RWPE2 (cell line): ENCODE results near the gene ARHGEF10L.
A peak's percentile ranks its signal among the peaks of the same experiment; 100 is the strongest.

Source experiments
- ATAC-seq: fragments of 200-7000 bp; cut with Tn5 transposase; 3 replicates; pipeline ENCODE4 v1.9.1; 2021; ENCODE audit warnings: low read depth
- DNase-seq: peaks from one replicate; pipeline ENCODE4 v3.0.0-alpha.2; 2020; ENCODE audit warnings: low spot score
- H3K27ac ChIP-seq: fragments of 450-650 bp; 2 replicates; pipeline ENCODE4 v1.5.1; 2017; ENCODE audit warnings: mild to moderate bottlenecking; ENCODE audit not compliant: poor library complexity, severe bottlenecking
- H3K27me3 ChIP-seq: fragments of 250-450 bp; sonication (Bioruptor Pico); 2 replicates; pipeline ENCODE4 v1.5.1; 2021; ENCODE audit warnings: mild to moderate bottlenecking, moderate library complexity; ENCODE audit not compliant: insufficient read depth, poor library complexity, severe bottlenecking
- H3K36me3 ChIP-seq: fragments of 250-450 bp; sonication (Bioruptor Pico); 2 replicates; pipeline ENCODE4 v1.5.1; 2020; ENCODE audit warnings: low read depth, mild to moderate bottlenecking, moderate library complexity
- H3K4me1 ChIP-seq: fragments of 250-450 bp; sonication (Bioruptor Pico); 2 replicates; pipeline ENCODE4 v1.5.1; 2021; ENCODE audit warnings: mild to moderate bottlenecking, moderate library complexity; ENCODE audit not compliant: insufficient read depth, poor library complexity, severe bottlenecking
- H3K4me3 ChIP-seq: fragments of 250-450 bp; sonication (Bioruptor Pico); 2 replicates; pipeline ENCODE4 v1.5.1; 2021; ENCODE audit warnings: mild to moderate bottlenecking, moderate library complexity; ENCODE audit not compliant: severe bottlenecking
- H3K9me3 ChIP-seq: fragments of 250-450 bp; sonication (Bioruptor Pico); 2 replicates; pipeline ENCODE4 v1.5.1; 2021; ENCODE audit warnings: mild to moderate bottlenecking, moderate library complexity; ENCODE audit not compliant: severe bottlenecking
- CTCF ChIP-seq: fragments of 450-650 bp; IDR thresholded peaks from one replicate; pipeline ENCODE4 v1.5.1; 2017; ENCODE audit warnings: mild to moderate bottlenecking, moderate library complexity; ENCODE audit not compliant: poor library complexity, severe bottlenecking

ARHGEF10L gene

GRCh38 chr1:17723684-17724083 lies 184.2 kb downstream of the ARHGEF10L start:
- Histone ChIP-seq H3K27ac (no peak overlapping the region), H3K4me3 (no peak overlapping the region), H3K27me3 (no peaks in the 10 kb centered on the region), H3K36me3 (no peaks in the 10 kb centered on the region), H3K9me3 (no peaks in the 10 kb centered on the region), H3K4me1 (no peaks in the 10 kb centered on the region)
- DNase-seq, result no peak
- TF ChIP-seq CTCF, result peak; percentile 8
- no peak for ATAC-seq

- Histone ChIP-seq H3K27me3 (no peaks in the 10 kb centered on the region), H3K9me3 (no peaks in the 10 kb centered on the region), H3K4me1 (no peaks in the 10 kb centered on the region), H3K4me3 (no peak overlapping the region), H3K27ac (no peak overlapping the region), H3K36me3 (no peaks in the 10 kb centered on the region)
- no peak for ATAC-seq
- no peak for TF ChIP-seq CTCF
- no peak for DNase-seq
These were observed 184.7 kb downstream of the ARHGEF10L start for GRCh38 chr1:17724150-17724549.

GRCh38 chr1:17725084-17725719 lies 185.7 kb downstream of the ARHGEF10L start:
- no peak overlapping the region for H3K4me3 ChIP-seq
- no peak for TF ChIP-seq CTCF
- no peak for DNase-seq
- H3K4me1 ChIP-seq, result no peaks in the 10 kb centered on the region
- peak; percentile 14; the same call in 1 of the 3 replicates for ATAC-seq
- no peaks in the 10 kb centered on the region for H3K27me3 ChIP-seq
- no peaks in the 10 kb centered on the region for H3K36me3 ChIP-seq
- H3K9me3 ChIP-seq, result no peaks in the 10 kb centered on the region
- H3K27ac ChIP-seq, result no peak overlapping the region

- no peaks in the 10 kb centered on the region for H3K4me1 ChIP-seq
- H3K27ac ChIP-seq, result no peak overlapping the region
These were observed 186.5 kb downstream of the ARHGEF10L start for GRCh38 chr1:17725811-17726582.

More at GRCh38 chr1:17725811-17726582, 186.5 kb downstream of the ARHGEF10L start:
- no peaks in the 10 kb centered on the region for H3K36me3 ChIP-seq
- no peak for DNase-seq
- H3K4me3 ChIP-seq, result no peak overlapping the region
- no peak for ATAC-seq
- H3K9me3 ChIP-seq, result no peaks in the 10 kb centered on the region
- TF ChIP-seq CTCF, result no peak
- H3K27me3 ChIP-seq, result no peaks in the 10 kb centered on the region
